GM19455 (cell line): ENCODE data around the gene DOP1B.

Experiments
- ATAC-seq: cut with Tn5 transposase; IDR thresholded peaks from one replicate; pipeline ENCODE4 v1.9.1; 2021; ENCODE audit not compliant: unreplicated experiment

Gene DOP1B

DNA sequence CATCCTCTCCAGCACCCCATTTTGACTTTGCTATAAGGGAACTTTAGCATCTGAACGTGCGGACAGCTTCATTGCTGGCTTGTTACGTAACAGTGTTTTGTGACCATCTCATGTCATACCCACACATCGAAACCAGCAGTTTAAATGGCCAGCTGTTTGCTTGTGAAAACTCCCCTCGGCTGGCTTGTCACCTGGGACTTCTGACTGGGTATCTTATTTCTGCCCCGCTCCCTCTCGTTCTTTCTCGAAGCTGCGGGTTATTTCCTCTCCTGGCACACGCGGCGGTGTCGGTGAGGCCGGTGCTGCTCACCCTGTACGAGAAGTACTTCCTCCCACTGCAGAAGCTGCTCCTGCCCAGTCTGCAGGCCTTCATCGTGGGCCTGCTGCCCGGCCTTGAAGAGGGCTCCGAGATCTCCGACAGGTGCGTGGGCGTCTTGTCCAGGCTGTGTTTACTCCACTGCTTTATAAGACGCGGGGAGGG, 43.5 kb downstream of the DOP1B start:
- no peak for ATAC-seq

DNA sequence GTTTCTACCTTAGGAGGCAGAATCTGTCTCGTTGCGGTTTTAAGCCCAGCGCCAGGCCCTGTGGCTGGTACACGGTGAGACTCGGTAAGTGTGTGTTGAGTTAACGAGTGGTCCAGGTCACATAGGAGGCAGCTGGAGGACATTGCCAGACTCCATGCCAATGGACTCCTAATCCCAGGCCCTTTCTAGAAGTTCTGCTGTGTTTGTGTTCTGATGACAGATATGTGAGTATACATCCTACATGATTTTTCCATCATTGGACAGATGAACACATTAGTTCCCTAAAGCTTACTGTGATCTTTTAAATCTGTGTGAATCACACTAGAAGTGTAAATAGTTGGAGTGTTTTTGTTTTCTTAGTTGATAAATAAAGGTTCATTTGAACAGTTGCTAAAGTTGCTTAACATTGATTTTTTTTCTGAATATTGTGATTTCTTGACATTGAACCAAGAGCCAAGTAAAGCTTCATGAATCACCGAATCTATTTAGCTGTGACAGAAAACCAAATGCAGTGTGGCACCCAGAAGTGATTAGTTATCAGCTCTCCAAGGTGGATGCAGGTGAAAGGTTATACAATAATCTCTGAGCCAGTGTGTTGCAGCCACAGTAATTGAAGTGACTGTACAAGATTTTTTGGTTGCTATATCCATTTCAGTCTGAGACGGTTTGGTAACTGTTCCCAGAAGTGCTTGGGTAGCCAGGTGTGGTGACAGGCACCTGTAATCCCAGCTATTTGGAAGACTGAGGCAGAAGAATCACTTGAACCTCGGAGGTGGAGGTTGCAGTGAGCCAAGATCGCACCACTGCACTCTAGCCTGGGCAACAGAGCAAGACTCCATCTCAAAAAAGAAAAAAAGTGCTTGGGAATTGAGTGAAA, 46.3 kb downstream of the DOP1B start:
- ATAC-seq, result no peak

DNA sequence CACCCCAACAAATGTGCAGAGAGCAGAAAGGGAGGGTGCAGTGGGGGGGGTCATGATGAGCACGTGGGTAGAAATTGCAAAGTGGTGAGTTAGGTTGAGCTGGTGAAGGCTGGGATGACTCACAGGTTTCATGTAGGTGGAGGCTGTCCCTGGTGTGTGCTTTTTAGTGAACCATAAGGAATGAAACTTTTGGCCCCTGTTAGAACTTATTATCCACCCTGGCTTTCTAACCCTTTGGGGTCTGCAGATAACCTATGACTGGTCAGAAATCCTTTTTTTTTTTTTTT, 46.9 kb downstream of the DOP1B start:
- ATAC-seq, result no peak

DNA sequence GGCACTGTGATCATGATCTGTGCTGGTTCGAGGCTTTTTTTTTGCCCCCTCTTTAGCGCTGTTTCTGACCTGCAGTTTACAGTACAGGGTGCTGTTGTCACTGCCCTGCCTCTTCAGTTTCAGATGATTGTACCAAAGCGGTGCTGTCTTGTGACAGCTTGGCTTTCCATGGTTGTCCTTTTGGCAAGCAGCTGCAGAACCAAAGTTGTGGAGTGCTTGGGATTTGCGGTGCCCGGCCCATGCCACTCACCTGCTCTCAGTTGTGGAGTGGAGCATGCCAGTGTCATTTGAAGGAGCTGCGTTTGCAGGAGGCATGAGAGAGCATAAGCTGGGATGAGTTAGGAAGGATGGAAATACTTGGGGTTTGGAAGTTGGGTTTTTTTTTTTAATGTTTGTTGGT, 48.4 kb downstream of the DOP1B start:
- ATAC-seq, result no peak

DNA sequence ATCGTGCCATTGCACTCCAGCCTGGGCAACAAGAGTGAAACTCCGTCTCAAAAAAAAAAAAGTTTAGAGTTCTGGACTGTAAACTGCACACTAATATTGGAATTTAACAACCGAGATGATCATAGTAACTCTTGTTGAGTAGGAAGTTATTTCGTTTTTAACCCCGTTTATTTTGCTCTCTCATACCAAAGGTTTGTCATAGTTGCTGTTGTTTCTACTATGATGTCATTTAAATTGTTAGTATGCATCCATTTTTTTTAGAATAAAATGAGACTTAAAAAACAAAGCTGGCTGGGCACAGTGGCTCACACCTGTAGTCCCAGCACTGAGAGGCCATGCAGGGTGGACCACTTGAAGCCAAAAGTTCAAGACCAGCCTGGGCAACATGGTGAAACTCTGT, 49.3 kb downstream of the DOP1B start:
- no peak for ATAC-seq
